HL-60 (cell line): ENCODE data around the gene GSDMA.

Source experiments
- DNase-seq, 2 experiments: peaks; one replicate each; pipeline ENCODE4 v3.0.0-alpha.2; 2010 to 2020; ENCODE audit warnings: low read depth in 1 of 2, low spot score in 1 of 2
- H3K27ac ChIP-seq: fragments of 250-450 bp; sonication (Bioruptor Pico); replicated peaks from 2 replicates; pipeline ENCODE4 v1.5.1; 2020; ENCODE audit warnings: mild to moderate bottlenecking, moderate library complexity
- H3K27me3 ChIP-seq: fragments of 250-450 bp; sonication (Bioruptor Pico); 2 replicates; pipeline ENCODE4 v1.5.1; 2021; ENCODE audit warnings: mild to moderate bottlenecking, moderate library complexity; ENCODE audit not compliant: insufficient read depth, poor library complexity, severe bottlenecking
- H3K4me3 ChIP-seq: replicated peaks from 2 replicates; pipeline ENCODE4 v1.5.1; 2011; ENCODE audit warnings: mild to moderate bottlenecking, control low read depth, low read length; ENCODE audit not compliant: insufficient read depth
- GABPA ChIP-seq: IDR thresholded peaks from 2 replicates; pipeline ENCODE4 v1.6.1; 2012; ENCODE audit warnings: low read depth
- POLR2AphosphoS5 ChIP-seq: IDR thresholded peaks from 2 replicates; pipeline ENCODE4 v1.6.1; 2012; ENCODE audit warnings: low read depth
- SPI1 ChIP-seq: IDR thresholded peaks from 2 replicates; pipeline ENCODE4 v1.6.1; 2012; ENCODE audit warnings: low read depth, mild to moderate bottlenecking, borderline replicate concordance
- TF ChIP-seq, protein P1 (sequence below): IDR thresholded peaks from 2 replicates; pipeline ENCODE4 v1.6.1; 2012; ENCODE audit warnings: low read depth; ENCODE audit not compliant: insufficient replicate concordance
- TF ChIP-seq, protein P2 (sequence below): IDR thresholded peaks from one replicate; pipeline ENCODE4 v1.5.1; 2011; ENCODE audit warnings: low read length, control low read depth, inconsistent platforms; ENCODE audit not compliant: insufficient read depth

GSDMA gene

DNA sequence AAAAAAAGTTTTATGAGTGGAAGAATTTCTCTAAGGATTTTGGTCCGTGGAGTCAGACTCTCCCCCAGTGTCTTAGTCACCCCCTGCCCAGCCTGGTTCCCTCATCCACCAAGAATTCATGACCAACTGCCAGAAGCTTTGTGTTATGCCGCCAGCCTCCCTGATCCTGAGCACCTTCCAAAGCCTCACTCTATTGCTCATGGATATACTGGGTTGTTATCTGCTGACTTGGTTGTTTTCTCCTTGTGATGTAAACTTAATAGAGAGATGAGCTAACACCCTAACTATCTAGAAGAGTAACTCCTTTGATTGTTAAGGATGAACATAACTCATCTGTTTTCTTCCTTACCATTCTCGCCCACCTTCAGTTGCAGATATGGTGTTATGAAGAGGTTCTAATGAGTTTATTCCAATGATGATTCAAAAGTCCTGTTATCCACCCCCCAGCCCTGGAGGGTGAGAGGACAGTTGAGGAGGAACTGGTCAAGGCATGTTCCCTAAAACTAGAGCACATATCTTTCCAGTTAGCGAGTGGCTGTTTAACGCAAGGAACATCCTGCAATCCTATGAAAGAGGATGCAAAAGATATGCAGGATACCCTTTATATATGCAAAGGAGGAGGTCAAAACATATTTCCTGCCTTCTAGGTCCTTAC, 16.3 kb downstream of the GSDMA start:
- Histone ChIP-seq H3K27me3 (no peaks in the 10 kb centered on the region), H3K27ac (no peak overlapping the region), H3K4me3 (no peak overlapping the region)
- TF ChIP-seq GABPA, result no peak
- TF ChIP-seq, protein P1, sequence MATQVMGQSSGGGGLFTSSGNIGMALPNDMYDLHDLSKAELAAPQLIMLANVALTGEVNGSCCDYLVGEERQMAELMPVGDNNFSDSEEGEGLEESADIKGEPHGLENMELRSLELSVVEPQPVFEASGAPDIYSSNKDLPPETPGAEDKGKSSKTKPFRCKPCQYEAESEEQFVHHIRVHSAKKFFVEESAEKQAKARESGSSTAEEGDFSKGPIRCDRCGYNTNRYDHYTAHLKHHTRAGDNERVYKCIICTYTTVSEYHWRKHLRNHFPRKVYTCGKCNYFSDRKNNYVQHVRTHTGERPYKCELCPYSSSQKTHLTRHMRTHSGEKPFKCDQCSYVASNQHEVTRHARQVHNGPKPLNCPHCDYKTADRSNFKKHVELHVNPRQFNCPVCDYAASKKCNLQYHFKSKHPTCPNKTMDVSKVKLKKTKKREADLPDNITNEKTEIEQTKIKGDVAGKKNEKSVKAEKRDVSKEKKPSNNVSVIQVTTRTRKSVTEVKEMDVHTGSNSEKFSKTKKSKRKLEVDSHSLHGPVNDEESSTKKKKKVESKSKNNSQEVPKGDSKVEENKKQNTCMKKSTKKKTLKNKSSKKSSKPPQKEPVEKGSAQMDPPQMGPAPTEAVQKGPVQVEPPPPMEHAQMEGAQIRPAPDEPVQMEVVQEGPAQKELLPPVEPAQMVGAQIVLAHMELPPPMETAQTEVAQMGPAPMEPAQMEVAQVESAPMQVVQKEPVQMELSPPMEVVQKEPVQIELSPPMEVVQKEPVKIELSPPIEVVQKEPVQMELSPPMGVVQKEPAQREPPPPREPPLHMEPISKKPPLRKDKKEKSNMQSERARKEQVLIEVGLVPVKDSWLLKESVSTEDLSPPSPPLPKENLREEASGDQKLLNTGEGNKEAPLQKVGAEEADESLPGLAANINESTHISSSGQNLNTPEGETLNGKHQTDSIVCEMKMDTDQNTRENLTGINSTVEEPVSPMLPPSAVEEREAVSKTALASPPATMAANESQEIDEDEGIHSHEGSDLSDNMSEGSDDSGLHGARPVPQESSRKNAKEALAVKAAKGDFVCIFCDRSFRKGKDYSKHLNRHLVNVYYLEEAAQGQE, result no peak
- no peak for TF ChIP-seq POLR2AphosphoS5
- no peak for DNase-seq

DNA sequence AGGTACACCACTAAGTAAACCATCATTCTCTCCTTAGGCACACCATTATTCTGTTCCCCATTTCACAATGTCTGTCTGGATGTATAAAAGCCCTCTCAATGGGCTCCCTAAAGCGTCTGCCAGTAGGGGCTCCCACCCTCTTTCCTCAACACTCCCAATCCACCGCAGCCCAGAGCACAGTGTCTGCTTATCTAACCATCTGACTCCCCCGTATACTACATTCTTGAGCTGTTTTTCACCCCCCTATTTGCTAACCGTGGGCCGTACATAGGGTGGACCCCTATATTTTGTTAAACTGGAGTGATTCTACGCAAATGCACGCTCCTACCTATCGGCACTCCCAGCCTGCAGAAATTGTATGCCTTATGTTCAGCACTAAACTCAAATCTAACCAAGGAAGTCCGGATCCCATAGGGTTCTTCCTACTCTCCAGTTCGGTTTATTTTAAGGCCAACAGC, 17.1 kb downstream of the GSDMA start:
- TF ChIP-seq GABPA, result no peak
- TF ChIP-seq SPI1, result peak; percentile 42; the same call in 1 of the 2 replicates
- peak overlapping the region; percentile 66 for H3K4me3 ChIP-seq
- H3K27ac ChIP-seq, result peak overlapping the region; percentile 88
- no peaks in the 10 kb centered on the region for H3K27me3 ChIP-seq
- DNase-seq, result peak; percentile 43 to 46

DNA sequence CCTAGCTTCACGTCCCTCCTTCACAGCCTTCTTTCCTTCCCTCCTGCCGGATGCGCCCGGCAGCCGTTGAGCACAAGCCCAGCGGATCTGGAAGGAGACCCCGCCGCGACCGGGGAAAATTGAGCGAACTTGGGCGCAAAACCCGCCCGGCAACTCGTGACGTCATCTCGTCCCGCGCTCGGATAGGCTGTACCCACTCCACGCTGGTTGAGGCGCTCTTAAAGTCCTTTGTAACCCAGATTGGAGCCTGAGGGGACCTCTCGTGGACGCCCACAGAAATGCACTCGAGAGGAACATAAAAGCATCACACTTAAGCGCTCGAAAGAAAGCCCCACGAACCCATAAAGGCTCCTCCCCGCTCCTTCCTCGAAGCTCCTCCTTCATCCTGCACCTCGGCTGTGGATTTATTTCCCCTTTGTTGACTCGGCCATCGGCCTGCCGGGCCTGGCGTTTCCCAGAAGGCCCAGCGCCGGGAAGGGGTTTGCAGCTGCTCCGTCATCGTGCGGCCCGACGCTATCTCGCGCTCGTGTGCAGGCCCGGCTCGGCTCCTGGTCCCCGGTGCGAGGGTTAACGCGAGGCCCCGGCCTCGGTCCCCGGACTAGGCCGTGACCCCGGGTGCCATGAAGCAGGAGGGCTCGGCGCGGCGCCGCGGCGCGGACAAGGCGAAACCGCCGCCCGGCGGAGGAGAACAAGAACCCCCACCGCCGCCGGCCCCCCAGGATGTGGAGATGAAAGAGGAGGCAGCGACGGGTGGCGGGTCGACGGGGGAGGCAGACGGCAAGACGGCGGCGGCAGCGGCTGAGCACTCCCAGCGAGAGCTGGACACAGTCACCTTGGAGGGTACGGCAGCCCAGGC, 17.8 kb downstream of the GSDMA start, which contains the start of gene PSMD3:
PSMD3 (plus strand) TSS at position 457 of the 856 bp plus-strand sequence; CDS start at position 621, 164 bp downstream.
- peak within 1 kb of the TSS; percentile 91 for H3K4me3 ChIP-seq
- TF ChIP-seq GABPA, result 0 out of 2 replicates have a peak, but pooled peaks have one; percentile 8
- TF ChIP-seq, protein P1, result peak; percentile 61
- peak; percentile 89 for TF ChIP-seq POLR2AphosphoS5
- TF ChIP-seq, protein P2, sequence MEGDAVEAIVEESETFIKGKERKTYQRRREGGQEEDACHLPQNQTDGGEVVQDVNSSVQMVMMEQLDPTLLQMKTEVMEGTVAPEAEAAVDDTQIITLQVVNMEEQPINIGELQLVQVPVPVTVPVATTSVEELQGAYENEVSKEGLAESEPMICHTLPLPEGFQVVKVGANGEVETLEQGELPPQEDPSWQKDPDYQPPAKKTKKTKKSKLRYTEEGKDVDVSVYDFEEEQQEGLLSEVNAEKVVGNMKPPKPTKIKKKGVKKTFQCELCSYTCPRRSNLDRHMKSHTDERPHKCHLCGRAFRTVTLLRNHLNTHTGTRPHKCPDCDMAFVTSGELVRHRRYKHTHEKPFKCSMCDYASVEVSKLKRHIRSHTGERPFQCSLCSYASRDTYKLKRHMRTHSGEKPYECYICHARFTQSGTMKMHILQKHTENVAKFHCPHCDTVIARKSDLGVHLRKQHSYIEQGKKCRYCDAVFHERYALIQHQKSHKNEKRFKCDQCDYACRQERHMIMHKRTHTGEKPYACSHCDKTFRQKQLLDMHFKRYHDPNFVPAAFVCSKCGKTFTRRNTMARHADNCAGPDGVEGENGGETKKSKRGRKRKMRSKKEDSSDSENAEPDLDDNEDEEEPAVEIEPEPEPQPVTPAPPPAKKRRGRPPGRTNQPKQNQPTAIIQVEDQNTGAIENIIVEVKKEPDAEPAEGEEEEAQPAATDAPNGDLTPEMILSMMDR, result peak; percentile 56
- no peak for TF ChIP-seq SPI1
- peak; percentile 99 for DNase-seq
- H3K27ac ChIP-seq, result peak within 1 kb of the TSS; percentile 88
- no peaks in the 10 kb centered on the region for H3K27me3 ChIP-seq

DNA sequence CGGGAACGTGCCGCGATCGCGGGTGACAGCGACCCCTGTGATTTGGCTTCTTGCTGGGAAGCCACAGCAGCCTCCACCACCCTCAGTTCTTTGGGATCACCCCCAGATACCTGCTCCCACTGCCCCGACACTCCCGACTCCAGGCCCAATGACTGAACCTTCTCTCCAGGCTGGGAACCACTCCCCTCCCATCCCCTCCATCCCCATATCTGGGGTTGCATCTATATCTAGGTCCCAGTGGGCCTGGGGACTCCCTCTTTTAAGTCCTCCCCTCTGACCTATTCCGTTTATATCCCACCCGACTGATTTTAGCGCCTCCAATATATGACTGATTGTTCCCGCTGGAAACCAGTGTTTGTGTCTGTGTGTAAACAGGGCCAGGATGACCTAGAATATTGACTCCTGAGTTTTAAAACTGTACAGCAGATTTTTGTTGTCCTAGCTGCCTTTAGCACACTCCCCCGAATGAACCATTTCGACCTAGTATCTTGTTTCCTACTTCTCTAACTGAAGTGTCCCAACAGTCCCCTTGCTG, 18.5 kb downstream of the GSDMA start:
- Histone ChIP-seq H3K27ac (peak overlapping the region; percentile 88), H3K27me3 (no peaks in the 10 kb centered on the region), H3K4me3 (peak overlapping the region; percentile 91)
- TF ChIP-seq, protein P2, result no peak
- TF ChIP-seq SPI1 (no peak), POLR2AphosphoS5 (no peak), GABPA (no peak)
- TF ChIP-seq, protein P1, result no peak
- peak in 1 of 2 experiments; percentile 15 for DNase-seq
